Progenitor cell of endocrine pancreas (in vitro differentiated cells): Measurements from ENCODE around the gene SP6. TPM values are rescaled to one million over a fixed set of nuclear protein-coding genes. Genes with fewer than 3 reads are reported as not detected.

Experiments used
- DNase-seq: peaks from one replicate; pipeline ENCODE4 v3.0.0; 2021; ENCODE audit warnings: low spot score; ENCODE audit not compliant: unreplicated experiment
- H3K27ac Mint-ChIP-seq: 2 replicates; pipeline ENCODE4 v1.8.0; 2021; ENCODE audit warnings: mild to moderate bottlenecking, moderate library complexity, mixed read lengths
- H3K27me3 Mint-ChIP-seq: 2 replicates; pipeline ENCODE4 v1.8.0; 2021; ENCODE audit warnings: mixed read lengths
- H3K36me3 Mint-ChIP-seq: 2 replicates; pipeline ENCODE4 v1.8.0; 2022; ENCODE audit warnings: mixed read lengths; ENCODE audit not compliant: insufficient read depth
- H3K4me1 Mint-ChIP-seq: 2 replicates; pipeline ENCODE4 v1.8.0; 2021; ENCODE audit warnings: low read depth, mixed read lengths
- H3K4me3 Mint-ChIP-seq: 2 replicates; pipeline ENCODE4 v1.8.0; 2021; ENCODE audit warnings: low read depth, mild to moderate bottlenecking, moderate library complexity, mixed read lengths
- H3K9me3 Mint-ChIP-seq: 2 replicates; pipeline ENCODE4 v1.8.0; 2021; ENCODE audit warnings: low read depth, mixed read lengths
- total RNA-seq: library from RNA; stranded (reverse); gene quantifications from 2 replicates; pipeline ENCODE4 v1.2.1, GENCODE V29; 2021
- TF ChIP-seq, protein P1 (sequence below): fragments of 200-600 bp; sonication (generic); IDR thresholded peaks from one replicate; pipeline ENCODE4 v1.5.0; 2021; ENCODE audit warnings: antibody characterized with exemption, mild to moderate bottlenecking; ENCODE audit not compliant: unreplicated experiment

SP6 gene
- total RNA-seq, 1 donor from 2014 or later, result 0.74 TPM

DNA sequence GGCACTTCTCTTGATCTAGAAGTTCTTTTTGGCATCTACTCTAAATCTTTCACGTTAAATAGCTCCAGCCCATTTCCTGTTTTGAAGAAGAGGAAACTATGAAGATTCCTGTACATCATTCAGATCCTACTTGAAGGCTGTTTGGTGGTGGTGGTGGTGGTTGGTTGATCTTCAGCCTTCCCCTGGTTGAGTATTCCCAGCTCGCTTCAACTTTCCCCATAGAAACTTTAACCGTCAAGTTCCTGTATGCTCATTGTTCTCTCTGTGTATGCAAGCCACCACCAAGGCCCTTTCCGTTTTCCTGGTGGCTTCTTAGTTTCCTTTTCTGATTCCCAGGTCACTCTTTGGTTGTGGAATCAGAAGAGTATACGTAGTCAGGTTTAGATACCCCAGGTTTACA, 16.2 kb downstream of the SP6 start:
- H3K27me3 Mint-ChIP-seq, result no peaks in the 10 kb centered on the region
- H3K27ac Mint-ChIP-seq, result no peak overlapping the region
- H3K36me3 Mint-ChIP-seq, result peaks cover 3% of the 10 kb centered on the region
- H3K4me3 Mint-ChIP-seq, result no peak overlapping the region
- no peak for DNase-seq
- no peaks in the 10 kb centered on the region for H3K9me3 Mint-ChIP-seq
- TF ChIP-seq, protein P1, sequence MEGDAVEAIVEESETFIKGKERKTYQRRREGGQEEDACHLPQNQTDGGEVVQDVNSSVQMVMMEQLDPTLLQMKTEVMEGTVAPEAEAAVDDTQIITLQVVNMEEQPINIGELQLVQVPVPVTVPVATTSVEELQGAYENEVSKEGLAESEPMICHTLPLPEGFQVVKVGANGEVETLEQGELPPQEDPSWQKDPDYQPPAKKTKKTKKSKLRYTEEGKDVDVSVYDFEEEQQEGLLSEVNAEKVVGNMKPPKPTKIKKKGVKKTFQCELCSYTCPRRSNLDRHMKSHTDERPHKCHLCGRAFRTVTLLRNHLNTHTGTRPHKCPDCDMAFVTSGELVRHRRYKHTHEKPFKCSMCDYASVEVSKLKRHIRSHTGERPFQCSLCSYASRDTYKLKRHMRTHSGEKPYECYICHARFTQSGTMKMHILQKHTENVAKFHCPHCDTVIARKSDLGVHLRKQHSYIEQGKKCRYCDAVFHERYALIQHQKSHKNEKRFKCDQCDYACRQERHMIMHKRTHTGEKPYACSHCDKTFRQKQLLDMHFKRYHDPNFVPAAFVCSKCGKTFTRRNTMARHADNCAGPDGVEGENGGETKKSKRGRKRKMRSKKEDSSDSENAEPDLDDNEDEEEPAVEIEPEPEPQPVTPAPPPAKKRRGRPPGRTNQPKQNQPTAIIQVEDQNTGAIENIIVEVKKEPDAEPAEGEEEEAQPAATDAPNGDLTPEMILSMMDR, result no peak
- peaks cover 18% of the 10 kb centered on the region for H3K4me1 Mint-ChIP-seq

DNA sequence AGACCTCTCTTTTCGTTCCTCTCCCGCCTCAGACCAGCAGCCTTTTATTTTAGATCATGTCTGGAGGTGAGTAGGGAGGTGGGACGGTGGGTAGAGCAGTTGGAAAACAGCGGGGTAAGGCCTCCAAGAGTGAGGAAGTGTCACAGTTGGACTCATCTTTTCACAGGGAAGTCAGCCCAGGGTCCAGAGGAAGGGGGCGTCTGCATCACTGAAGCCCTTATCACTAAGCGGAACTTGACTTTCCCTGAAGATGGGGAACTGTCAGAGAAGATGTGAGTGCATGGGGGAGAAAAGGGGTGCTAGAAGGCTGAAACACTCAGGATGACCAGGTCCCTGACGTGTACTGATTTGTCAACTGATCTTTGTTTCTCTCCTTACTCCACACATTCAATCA, 19.0 kb downstream of the SP6 start:
- TF ChIP-seq, protein P1, result no peak
- H3K4me1 Mint-ChIP-seq, result peaks cover 17% of the 10 kb centered on the region
- peaks cover 1% of the 10 kb centered on the region for H3K36me3 Mint-ChIP-seq
- peak overlapping the region; percentile 75 for H3K27ac Mint-ChIP-seq
- H3K4me3 Mint-ChIP-seq, result peak overlapping the region; percentile 88
- H3K27me3 Mint-ChIP-seq, result no peaks in the 10 kb centered on the region
- H3K9me3 Mint-ChIP-seq, result no peaks in the 10 kb centered on the region
- no peak for DNase-seq

- Mint-ChIP-seq H3K4me1 (peaks cover 17% of the 10 kb centered on the region), H3K27me3 (no peaks in the 10 kb centered on the region), H3K9me3 (no peaks in the 10 kb centered on the region), H3K27ac (peak within 1 kb of the TSS; percentile 85), H3K36me3 (peaks cover 2% of the 10 kb centered on the region), H3K4me3 (peak within 1 kb of the TSS; percentile 88)
- DNase-seq, result peak; percentile 85
- TF ChIP-seq, protein P1, result peak; percentile 57
These were observed 19.7 kb downstream of the SP6 start, which contains the start of the genes LRRC46 and MRPL10 for GRCh38 chr17:47831003-47831933. TSS of gene LRRC46 (plus strand) at chr17:47831670. CDS start at chr17:47831990, 320 bp downstream. TSS of gene MRPL10 (minus strand) at chr17:47831541. CDS start at chr17:47831511, 30 bp downstream.

- DNase-seq, result no peak
- Mint-ChIP-seq H3K27ac (peak overlapping the region; percentile 85), H3K36me3 (peaks cover 6% of the 10 kb centered on the region), H3K9me3 (no peaks in the 10 kb centered on the region), H3K4me1 (peaks cover 17% of the 10 kb centered on the region), H3K27me3 (no peaks in the 10 kb centered on the region), H3K4me3 (peak overlapping the region; percentile 88)
- TF ChIP-seq, protein P1, result no peak
These were observed 20.5 kb downstream of the SP6 start for GRCh38 chr17:47830396-47831002.

DNA sequence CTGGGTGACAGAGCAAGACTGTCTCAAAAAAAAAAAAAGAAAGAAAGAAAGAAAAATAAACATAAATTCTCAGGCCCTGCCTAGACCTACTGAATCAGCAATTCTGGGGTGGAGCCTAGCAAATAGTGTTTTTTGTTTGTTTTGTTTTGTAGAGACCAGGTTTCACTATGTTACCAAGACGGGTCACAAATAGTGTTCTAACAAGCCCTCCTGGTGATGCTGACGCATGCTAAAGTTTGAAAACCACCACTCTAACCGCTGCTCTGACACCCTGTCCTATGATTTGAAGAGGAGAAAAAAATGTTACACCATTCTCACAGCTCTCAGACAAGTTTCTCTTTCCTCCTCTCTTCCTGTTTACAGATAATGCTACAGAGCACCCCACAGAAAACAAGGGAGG, 21.1 kb downstream of the SP6 start:
- Mint-ChIP-seq H3K4me1 (peaks cover 17% of the 10 kb centered on the region), H3K9me3 (no peaks in the 10 kb centered on the region), H3K27me3 (no peaks in the 10 kb centered on the region), H3K4me3 (peak overlapping the region; percentile 88), H3K36me3 (peaks cover 9% of the 10 kb centered on the region), H3K27ac (peak overlapping the region; percentile 20)
- TF ChIP-seq, protein P1, result no peak
- DNase-seq, result no peak
